OCI-LY7 (cell line): ENCODE results near the gene PRSS56. TPM values are rescaled to one million over a fixed set of nuclear protein-coding genes. Genes with fewer than 3 reads are reported as not detected.

Experiments
- BruUV-seq: library from RNA; stranded (reverse); fragments of 400-500 nt; replicated peaks from 2 replicates; lab custom pipeline; 2021; lab: Mats Ljungman, UMichigan
- CTCF ChIA-PET: fragments of 300-600 bp; sonication (Branson Sonifier 250); formaldehyde crosslinking; loops from one replicate; lab custom pipeline; 2022; ENCODE audit warnings: antibody characterized with exemption; ENCODE audit not compliant: unreplicated experiment; lab: Charles Lee
- POLR2A ChIA-PET: fragments of 300-600 bp; sonication (Branson Sonifier 250); formaldehyde crosslinking; loops from one replicate; lab custom pipeline; 2022; ENCODE audit warnings: antibody characterized with exemption; lab: Charles Lee
- DNase-seq: peaks from one replicate; pipeline ENCODE4 v3.0.0-alpha.2; 2015; ENCODE audit warnings: low spot score
- H2AFZ ChIP-seq: fragments of 200-600 bp; sonication (generic), shearing (Covaris generic); 2 replicates; pipeline ENCODE4 v1.6.1; 2014; ENCODE audit warnings: mild to moderate bottlenecking, antibody characterized with exemption, low read length, moderate library complexity
- H3K27ac ChIP-seq: fragments of 200-600 bp; sonication (generic); 2 replicates; pipeline ENCODE4 v1.5.1; 2014; ENCODE audit warnings: mixed run types, low read depth, mild to moderate bottlenecking, moderate library complexity, low read length, inconsistent platforms; ENCODE audit not compliant: poor library complexity, severe bottlenecking
- H3K36me3 ChIP-seq: fragments of 200-600 bp; sonication (generic); 2 replicates; pipeline ENCODE4 v1.6.1; 2014; ENCODE audit warnings: mild to moderate bottlenecking, antibody characterized with exemption, low read length, moderate library complexity, mixed read lengths; ENCODE audit not compliant: insufficient read depth
- H3K4me1 ChIP-seq: fragments of 200-600 bp; sonication (generic); 2 replicates; pipeline ENCODE4 v1.5.1; 2014; ENCODE audit warnings: mild to moderate bottlenecking, low read length; ENCODE audit not compliant: insufficient read depth, poor library complexity, severe bottlenecking
- H3K4me2 ChIP-seq: fragments of 200-600 bp; sonication (generic); 2 replicates; pipeline ENCODE4 v1.6.1; 2014; ENCODE audit warnings: mild to moderate bottlenecking, low read length
- H3K4me3 ChIP-seq: fragments of 200-600 bp; sonication (generic); 2 replicates; pipeline ENCODE4 v1.5.1; 2014; ENCODE audit warnings: mild to moderate bottlenecking, low read depth, low read length; ENCODE audit not compliant: poor library complexity, severe bottlenecking
- H3K79me2 ChIP-seq: fragments of 200-600 bp; sonication (generic); 2 replicates; pipeline ENCODE4 v1.6.1; 2016; ENCODE audit warnings: low read depth, mild to moderate bottlenecking, low read length, moderate library complexity, mixed read lengths; ENCODE audit not compliant: insufficient read depth
- H3K9me2 ChIP-seq: fragments of 200-600 bp; sonication (generic); 2 replicates; pipeline ENCODE4 v1.6.1; 2016; ENCODE audit warnings: mild to moderate bottlenecking, low read length, mixed read lengths; ENCODE audit not compliant: insufficient read depth
- H3K9me3 ChIP-seq: fragments of 200-600 bp; sonication (generic); 2 replicates; pipeline ENCODE4 v1.6.1; 2014; ENCODE audit warnings: mild to moderate bottlenecking, mixed run types, low read length, mixed read lengths
- H4K20me1 ChIP-seq: fragments of 200-600 bp; sonication (generic); 2 replicates; pipeline ENCODE4 v1.6.1; 2014; ENCODE audit warnings: mild to moderate bottlenecking, antibody characterized with exemption, low read length, moderate library complexity, mixed read lengths; ENCODE audit not compliant: insufficient read depth
- CTCF ChIP-seq: fragments of 200-600 bp; sonication (generic); conservative IDR thresholded peaks from 2 replicates; pipeline ENCODE4 v1.5.1; 2014; ENCODE audit warnings: mild to moderate bottlenecking, antibody characterized with exemption, low read length, moderate library complexity, mixed read lengths
- EZH2phosphoT487 ChIP-seq: fragments of 200-600 bp; sonication (generic); IDR thresholded peaks from 2 replicates; pipeline ENCODE4 v1.6.1; 2018; ENCODE audit warnings: low read depth, borderline replicate concordance, mild to moderate bottlenecking, mixed run types, antibody characterized with exemption, low read length, moderate library complexity, mixed read lengths
- intact Hi-C: fragments of 100-400 bp; cut with micrococcal nuclease; formaldehyde crosslinking; loops from one replicate; pipeline ENCODE4 v1.10.0; 2022; ENCODE audit not compliant: unreplicated experiment
- total RNA-seq, 2 experiments: library from RNA; depleted of rRNA in 1 of 2; stranded (reverse); fragments of >200 nt in 1 of 2; shearing (Covaris generic) in 1 of 2; gene quantifications; 2 replicates each; pipeline ENCODE4 v1.2.3, GENCODE V29; 2014 to 2022

Gene PRSS56
- total RNA-seq, 2 experiments from 2014 or later: not detected

GRCh38 chr2:232495292-232495691 lies 24.9 kb upstream of the PRSS56 start:
- intact Hi-C loops: no loop called here
- H3K79me2 ChIP-seq: no peaks in the 10 kb centered on the region
- no peaks in the 10 kb centered on the region for H3K9me2 ChIP-seq
- ChIA-PET POLR2A (no interaction called here), CTCF (no interaction called here)
- H3K27ac ChIP-seq: no peak overlapping the region
- H4K20me1 ChIP-seq: no peaks in the 10 kb centered on the region
- BruUV-seq: no TSS peak
- no peak overlapping the region for H2AFZ ChIP-seq
- TF ChIP-seq EZH2phosphoT487 (no peak), CTCF (no peak)
- H3K4me2 ChIP-seq: no peak overlapping the region
- no peak overlapping the region for H3K4me3 ChIP-seq
- DNase-seq: no peak
- no peaks in the 10 kb centered on the region for H3K4me1 ChIP-seq
- H3K9me3 ChIP-seq: no peaks in the 10 kb centered on the region
- no peaks in the 10 kb centered on the region for H3K36me3 ChIP-seq

GRCh38 chr2:232496501-232497270 lies 23.5 kb upstream of the PRSS56 start:
- no peaks in the 10 kb centered on the region for H3K36me3 ChIP-seq
- no peak overlapping the region for H3K4me2 ChIP-seq
- intact Hi-C loops: no loop called here
- H3K4me3 ChIP-seq: no peak overlapping the region
- DNase-seq: no peak
- POLR2A ChIA-PET: interaction anchor here (0.6 kb wide), 1 partner anchor 127 kb away, joined by 5 read pairs; no protein-coding TSS in a partner anchor
- H4K20me1 ChIP-seq: no peaks in the 10 kb centered on the region
- no peaks in the 10 kb centered on the region for H3K9me2 ChIP-seq
- H3K9me3 ChIP-seq: no peaks in the 10 kb centered on the region
- no peaks in the 10 kb centered on the region for H3K79me2 ChIP-seq
- H3K4me1 ChIP-seq: no peaks in the 10 kb centered on the region
- BruUV-seq: no TSS peak
- H2AFZ ChIP-seq: no peak overlapping the region
- no peak overlapping the region for H3K27ac ChIP-seq
- CTCF ChIA-PET: no interaction called here
- TF ChIP-seq EZH2phosphoT487 (no peak), CTCF (no peak)

GRCh38 chr2:232497348-232497747 lies 22.8 kb upstream of the PRSS56 start:
- no peak overlapping the region for H3K4me3 ChIP-seq
- CTCF ChIA-PET: no interaction called here
- intact Hi-C loops: no loop called here
- TF ChIP-seq CTCF (no peak), EZH2phosphoT487 (no peak)
- no peak overlapping the region for H3K4me2 ChIP-seq
- no peaks in the 10 kb centered on the region for H3K79me2 ChIP-seq
- H3K27ac ChIP-seq: no peak overlapping the region
- no peaks in the 10 kb centered on the region for H4K20me1 ChIP-seq
- no peak overlapping the region for H2AFZ ChIP-seq
- no peak for DNase-seq
- no peaks in the 10 kb centered on the region for H3K9me3 ChIP-seq
- POLR2A ChIA-PET: no interaction called here
- BruUV-seq: no TSS peak
- H3K4me1 ChIP-seq: no peaks in the 10 kb centered on the region
- H3K36me3 ChIP-seq: no peaks in the 10 kb centered on the region
- no peaks in the 10 kb centered on the region for H3K9me2 ChIP-seq
